GM19099 (cell line): Measurements from ENCODE around the gene RHOJ.

Source experiments
- POLR2A ChIP-seq: IDR thresholded peaks from 3 replicates; pipeline ENCODE4 v1.6.1; 2011; ENCODE audit warnings: low read depth; ENCODE audit not compliant: insufficient read length; ENCODE audit errors: extremely low read depth

RHOJ gene

GRCh38 chr14:63204407-63205043 lies at the start of gene RHOJ:
RHOJ (plus strand) TSS chr14:63204443; CDS start chr14:63204870, 427 bp downstream.
- TF ChIP-seq POLR2A, result no peak

DNA sequence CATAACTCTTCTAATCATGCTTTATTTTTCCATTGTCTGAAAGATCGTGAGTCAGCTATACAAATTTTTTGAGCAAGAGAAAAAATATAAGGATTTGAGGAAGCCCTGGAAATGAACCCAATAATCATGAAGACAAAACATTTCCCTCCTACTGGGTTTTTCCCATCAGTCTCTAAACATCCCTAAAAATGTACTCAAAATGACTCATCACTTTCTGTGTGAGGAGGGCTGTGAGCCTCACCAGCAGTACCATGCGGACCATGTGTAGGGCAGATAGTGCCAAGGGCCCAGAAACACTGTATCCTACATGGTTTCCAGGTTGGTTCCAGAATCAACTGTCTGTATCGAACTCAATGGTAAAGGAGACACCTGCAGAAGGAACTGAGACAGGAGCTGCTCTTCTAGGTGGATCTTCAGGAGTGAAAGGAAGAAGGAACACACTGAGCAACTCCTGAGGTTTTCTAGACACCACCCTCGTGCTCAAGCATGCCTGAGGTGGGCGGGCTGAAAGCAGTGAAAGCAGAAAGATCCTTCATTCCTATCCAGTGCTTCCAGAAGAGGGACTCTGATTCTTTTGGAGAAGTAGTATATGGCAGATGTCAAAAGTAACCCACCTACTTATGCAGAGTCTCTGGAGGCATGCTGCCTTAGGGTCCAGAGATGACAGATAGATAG lies 48.6 kb upstream of the RHOJ start:
- TF ChIP-seq POLR2A, result no peak

GRCh38 chr14:63157195-63157594 lies 47.0 kb upstream of the RHOJ start:
- TF ChIP-seq POLR2A, result no peak

- TF ChIP-seq POLR2A, result no peak
Measured at GRCh38 chr14:63163306-63163705, 40.9 kb upstream of the RHOJ start.

- no peak for TF ChIP-seq POLR2A
Measured at GRCh38 chr14:63164108-63164683, 40.0 kb upstream of the RHOJ start.

DNA sequence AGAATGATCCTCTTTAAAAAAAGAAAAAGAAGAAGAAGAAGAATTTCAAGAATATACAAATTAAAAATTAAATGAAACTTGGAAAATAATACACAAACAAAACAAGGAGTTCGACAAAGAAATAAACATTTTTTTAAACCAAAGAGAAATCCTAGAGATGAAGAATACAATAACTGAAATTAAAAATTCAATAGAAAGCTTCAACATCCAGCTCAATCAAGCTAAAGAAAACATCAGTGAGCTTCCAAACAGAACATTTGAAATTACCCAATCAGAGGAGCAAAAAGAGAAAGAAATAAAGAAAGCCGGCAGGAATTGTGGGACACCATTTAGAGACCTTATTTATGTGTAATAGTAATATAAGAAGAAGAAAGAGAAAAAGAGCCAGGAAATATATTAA lies 37.2 kb upstream of the RHOJ start:
- no peak for TF ChIP-seq POLR2A

DNA sequence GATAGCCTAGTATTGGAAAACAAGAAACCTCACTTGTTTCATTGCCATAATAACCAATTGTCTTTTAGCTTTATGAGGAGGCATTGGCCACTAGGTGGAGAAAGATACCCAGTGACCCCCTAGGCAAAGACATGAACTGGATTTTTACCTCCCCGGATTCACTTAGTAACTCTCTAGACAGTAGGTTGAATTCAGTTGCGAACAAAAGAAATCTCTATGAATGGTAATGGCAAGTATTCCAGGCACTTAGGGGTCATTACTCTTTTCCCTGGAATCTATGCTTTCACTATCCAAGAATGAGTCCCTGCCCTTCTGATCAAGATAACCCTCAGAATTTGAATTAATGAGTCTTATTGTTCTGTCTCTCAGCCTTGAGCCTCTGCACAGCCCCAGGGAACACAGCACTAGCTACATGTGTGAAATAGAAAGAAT lies 29.5 kb upstream of the RHOJ start:
- no peak for TF ChIP-seq POLR2A

DNA sequence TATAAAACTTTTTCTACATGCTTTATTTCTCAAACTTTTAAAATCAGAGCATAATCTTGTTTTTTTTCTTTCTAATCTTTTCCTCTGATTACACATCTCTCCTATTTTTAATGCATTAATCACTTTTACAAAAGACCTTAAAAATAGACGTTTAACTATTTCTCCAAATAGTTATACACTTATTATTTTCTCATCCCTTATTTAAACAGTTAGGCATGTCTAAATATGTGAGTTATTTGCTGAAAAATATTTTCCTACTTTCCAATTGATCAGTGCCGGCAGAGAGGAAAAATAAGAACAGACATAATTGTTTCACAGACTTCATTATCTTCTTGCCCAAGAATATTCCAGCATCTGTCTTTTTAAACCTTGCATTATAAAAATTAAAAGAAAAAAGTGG lies 28.7 kb upstream of the RHOJ start:
- TF ChIP-seq POLR2A, result no peak

DNA sequence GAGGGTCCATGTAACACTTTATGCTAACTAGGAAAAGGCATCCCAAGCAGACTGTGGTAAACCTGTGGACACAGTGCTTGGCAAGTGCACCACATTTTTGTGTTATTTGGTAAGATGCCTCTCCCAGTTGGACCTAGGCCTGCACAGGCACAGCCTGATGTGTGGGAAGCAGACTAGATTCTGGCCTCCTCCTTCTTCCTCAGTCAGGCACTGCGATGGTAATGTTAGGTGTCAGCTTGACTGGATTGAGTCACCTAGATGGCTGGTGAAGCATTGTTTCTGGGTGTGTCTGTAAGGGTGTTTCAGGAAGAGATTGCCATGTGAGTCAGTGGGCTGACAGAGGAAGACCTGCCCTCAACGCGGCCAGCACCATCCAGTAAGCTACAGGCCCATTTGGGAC lies 25.3 kb upstream of the RHOJ start:
- TF ChIP-seq POLR2A, result no peak

GRCh38 chr14:63179383-63179782 lies 24.9 kb upstream of the RHOJ start:
- no peak for TF ChIP-seq POLR2A

DNA sequence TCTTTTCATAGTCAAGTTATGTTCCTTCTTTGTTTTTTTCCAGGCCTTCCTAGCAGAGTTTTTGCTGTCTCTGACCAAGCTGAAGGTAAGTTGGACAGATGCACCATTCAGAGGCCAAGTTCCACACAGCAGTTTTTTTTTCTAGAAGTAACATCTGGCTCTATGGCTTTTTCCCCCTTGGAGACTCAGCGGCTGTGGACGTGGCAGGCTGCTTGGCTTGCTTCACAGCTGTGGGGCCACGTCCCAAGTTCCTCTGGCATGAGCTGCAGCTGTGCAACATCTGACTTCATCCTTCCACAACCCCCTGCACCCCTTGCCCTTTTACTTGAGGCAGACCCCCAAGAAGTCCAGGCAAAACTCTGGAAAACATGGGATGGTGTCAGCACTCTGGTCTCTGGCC lies 24.2 kb upstream of the RHOJ start:
- TF ChIP-seq POLR2A, result no peak

- TF ChIP-seq POLR2A, result no peak
Measured at GRCh38 chr14:63182968-63183367, 21.3 kb upstream of the RHOJ start.

GRCh38 chr14:63186453-63186852 lies 17.8 kb upstream of the RHOJ start:
- TF ChIP-seq POLR2A, result no peak

GRCh38 chr14:63191211-63191610 lies 13.0 kb upstream of the RHOJ start:
- TF ChIP-seq POLR2A, result no peak

DNA sequence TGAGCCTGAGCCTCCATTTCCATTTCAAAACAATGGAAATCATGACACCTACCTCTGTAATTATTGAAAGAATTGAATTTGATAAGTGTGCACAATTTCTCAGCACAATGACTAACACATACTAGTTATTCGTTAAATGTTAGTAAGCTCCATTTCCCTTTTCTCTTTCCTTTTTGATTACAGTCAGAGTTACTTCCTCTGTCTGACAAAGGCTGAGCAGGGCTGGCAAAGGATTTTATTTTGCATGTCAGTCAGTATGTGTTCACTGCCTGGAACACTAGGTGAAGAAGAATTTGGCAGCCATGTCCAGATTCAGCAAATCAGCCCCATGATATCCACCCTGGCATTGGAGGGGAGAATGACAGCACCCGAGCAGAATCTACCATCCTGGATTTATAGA lies 12.2 kb upstream of the RHOJ start:
- no peak for TF ChIP-seq POLR2A

DNA sequence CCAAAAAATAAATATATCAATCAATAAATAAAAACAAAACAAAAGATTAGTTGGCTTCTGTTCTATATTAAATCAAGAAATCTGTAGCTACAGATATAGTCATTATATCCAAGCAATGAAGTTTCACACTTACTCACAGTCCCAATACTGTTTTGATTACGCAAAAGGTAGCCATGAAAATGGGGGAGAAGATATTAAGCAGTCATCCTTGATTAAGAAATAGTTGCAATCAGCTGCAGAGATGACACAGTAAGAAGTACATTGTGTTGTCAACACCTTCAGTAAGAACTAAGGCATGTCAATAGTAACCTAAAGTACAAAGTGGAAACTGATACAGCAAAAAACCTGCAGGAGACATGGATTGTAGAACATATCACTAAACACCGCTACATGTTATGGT lies 11.0 kb upstream of the RHOJ start:
- no peak for TF ChIP-seq POLR2A
